Fibroblast of skin of left quadriceps (primary cell): Measurements from ENCODE around the gene CDIPT.

Source experiments
- DNase-seq, 2 experiments: peaks; one replicate each; pipeline ENCODE4 v3.0.0-alpha.2; 2013; ENCODE audit warnings: low read depth in 2 of 2

The CDIPT gene

DNA sequence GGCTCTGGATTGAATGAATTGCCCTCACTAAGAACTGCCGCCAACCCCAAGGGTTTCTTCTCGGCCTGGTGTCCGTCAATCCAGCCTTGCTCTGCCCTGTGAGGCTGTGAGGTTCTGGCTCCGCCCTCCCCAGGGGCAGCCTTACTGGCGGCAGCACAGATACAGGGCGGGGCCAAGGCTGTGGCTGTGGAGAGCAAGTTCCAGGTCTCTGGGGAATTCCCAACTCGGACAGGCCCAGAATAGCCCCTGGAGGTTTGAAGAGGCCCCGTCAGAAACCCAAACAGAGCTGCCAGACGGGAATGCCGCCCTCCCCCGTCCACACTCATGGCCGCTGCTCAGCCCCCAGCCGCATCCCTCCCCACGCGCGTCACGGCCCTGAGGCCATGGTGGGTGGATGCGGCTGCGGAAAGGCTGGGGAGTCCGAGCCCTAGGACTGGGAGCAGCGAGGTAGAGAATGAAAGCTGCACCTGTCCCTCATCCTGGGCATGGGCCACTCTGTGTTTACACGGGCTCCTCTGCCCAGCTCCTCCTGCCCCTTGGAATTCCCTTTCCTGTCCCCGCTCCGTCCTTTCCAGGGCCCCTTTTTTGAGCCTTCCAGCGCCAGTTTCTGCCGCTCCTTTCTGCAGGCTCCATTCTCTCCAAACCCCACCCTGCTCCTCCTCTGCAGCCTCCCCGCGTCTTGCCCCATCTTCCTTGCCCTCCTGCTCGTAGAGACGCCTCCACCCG lies 51.7 kb downstream of the CDIPT start:
- peak; percentile 86 to 88 for DNase-seq

- no peak for DNase-seq
Observed at GRCh38 chr16:29810699-29811169, 52.3 kb downstream of the CDIPT start.

DNA sequence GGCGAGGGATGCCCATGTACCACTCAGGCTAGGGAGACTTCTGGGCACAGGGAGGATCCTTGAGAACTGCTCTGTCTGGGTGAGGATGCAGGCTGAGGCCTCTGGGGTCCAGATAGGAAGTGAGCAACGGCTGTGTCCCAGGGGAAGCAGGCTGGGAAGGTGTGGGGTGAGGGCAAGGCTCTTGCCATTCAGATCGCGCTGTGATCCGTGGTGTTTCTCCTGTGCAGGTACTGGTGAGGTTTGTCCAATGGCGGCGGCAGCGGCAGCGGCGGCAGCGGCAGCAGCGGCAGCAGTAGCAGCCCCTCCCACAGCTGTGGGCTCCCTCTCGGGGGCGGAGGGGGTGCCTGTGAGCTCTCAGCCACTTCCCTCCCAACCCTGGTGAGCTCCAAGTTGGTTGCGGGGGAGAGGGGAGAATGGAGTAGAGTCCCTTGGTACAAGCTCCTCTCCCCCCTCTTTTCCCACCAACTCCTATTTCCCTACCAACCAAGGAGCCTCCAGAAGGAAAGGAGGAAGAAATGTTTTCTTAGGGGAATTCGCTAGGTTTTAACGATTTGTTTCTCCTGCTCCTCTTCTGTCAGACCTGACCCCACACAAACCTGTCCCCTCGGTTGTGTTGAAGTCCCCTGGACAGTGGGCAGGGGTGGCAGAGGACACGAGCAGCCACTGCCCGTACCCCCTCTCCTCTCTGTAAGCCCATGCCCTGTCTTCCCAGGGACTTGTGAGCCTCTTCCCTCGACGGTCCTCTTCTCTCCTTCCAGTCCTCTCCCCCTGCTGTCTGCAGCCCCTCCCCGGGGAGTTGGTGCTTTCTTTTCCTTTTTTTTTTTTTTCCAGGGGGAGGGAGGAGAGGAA lies 53.0 kb downstream of the CDIPT start:
- DNase-seq: no peak

GRCh38 chr16:29809031-29809747 lies 53.8 kb downstream of the CDIPT start:
- no peak for DNase-seq
